Left renal pelvis (tissue), 4 donors: ENCODE data around the gene NELL2. TPM values are rescaled to one million over a fixed set of nuclear protein-coding genes. Genes with fewer than 3 reads are reported as not detected.

ENCODE experiments used
- DNase-seq, 4 donors: peaks; one replicate each; pipeline ENCODE4 v3.0.0-alpha.2; 2013; ENCODE audit warnings: low read depth in 4 of 4, low spot score in 3 of 4
- polyA plus RNA-seq, 4 donors: library from polyadenylated mRNA; unstranded; fragments of 120-200 nt; gene quantifications; one replicate each; pipeline ENCODE4 v1.2.1, GENCODE V29; 2013; ENCODE audit not compliant: insufficient read length in 4 of 4

The NELL2 gene
- polyA plus RNA-seq, 4 donors, result 6.5 to 21.7 (median 15.5) TPM

GRCh38 chr12:44555454-44555853 is 320.7 kb downstream of the NELL2 start:
- no peak for DNase-seq

GRCh38 chr12:44551631-44552030 is 324.5 kb downstream of the NELL2 start:
- no peak for DNase-seq

- DNase-seq, result no peak
Measured at GRCh38 chr12:44550377-44550776, 325.7 kb downstream of the NELL2 start.

GRCh38 chr12:44546060-44546459 is 330.1 kb downstream of the NELL2 start:
- no peak for DNase-seq

GRCh38 chr12:44544018-44544417 is 332.1 kb downstream of the NELL2 start:
- DNase-seq, result no peak

GRCh38 chr12:44542716-44543115 is 333.4 kb downstream of the NELL2 start:
- DNase-seq, result no peak

- no peak for DNase-seq
Measured at GRCh38 chr12:44537354-44537753, 338.8 kb downstream of the NELL2 start.

GRCh38 chr12:44532940-44533339 is 343.2 kb downstream of the NELL2 start:
- DNase-seq, result no peak

- DNase-seq, result no peak
Measured at GRCh38 chr12:44531320-44531971, 344.7 kb downstream of the NELL2 start.

- DNase-seq, result no peak
Measured at GRCh38 chr12:44526655-44527182, 349.4 kb downstream of the NELL2 start.

- no peak for DNase-seq
Measured at GRCh38 chr12:44525806-44526654, 350.1 kb downstream of the NELL2 start.

- DNase-seq, result no peak
Measured at GRCh38 chr12:44523828-44524227, 352.3 kb downstream of the NELL2 start.

- DNase-seq, result no peak
Measured at GRCh38 chr12:44521702-44522101, 354.4 kb downstream of the NELL2 start.

- DNase-seq, result no peak
Measured at GRCh38 chr12:44519931-44520330, 356.2 kb downstream of the NELL2 start.

- DNase-seq, result no peak
Measured at GRCh38 chr12:44511289-44511688, 364.8 kb downstream of the NELL2 start.

- no peak for DNase-seq
Measured at GRCh38 chr12:44510510-44510909, 365.6 kb downstream of the NELL2 start.

GRCh38 chr12:44510076-44510475 is 366.0 kb downstream of the NELL2 start:
- no peak for DNase-seq

GRCh38 chr12:44509471-44509870 is 366.6 kb downstream of the NELL2 start:
- no peak for DNase-seq

- DNase-seq, result no peak
Measured at GRCh38 chr12:44507461-44507860, 368.7 kb downstream of the NELL2 start.

- DNase-seq, result no peak
Measured at GRCh38 chr12:44504799-44505198, 371.3 kb downstream of the NELL2 start.

- no peak for DNase-seq
Measured at GRCh38 chr12:44503329-44503728, 372.8 kb downstream of the NELL2 start.

- DNase-seq, result no peak
Measured at GRCh38 chr12:44502681-44503080, 373.4 kb downstream of the NELL2 start.
